ENCODE data around the gene TMEM255B.
"Not testable (repeated sequence)": the region's sequence is repeated elsewhere in the genome, so short reads cannot be mapped to it uniquely, and the experiment has no call there.

TMEM255B gene

GRCh38 chr13:113832205-113832604, 73.2 kb downstream of the TMEM255B start:
- DNase-seq (ENCODE audit: low read depth in 1 of 2, low spot score in 1 of 2): no peak
- in situ Hi-C loops (cut with HindIII; ENCODE audit: low pct_unique_long_range_greater_than_20kb, low sequenced_read_pairs): no loop called here
- no peak for TF ChIP-seq JUND (IDR thresholded peaks at IDR 0.05; ENCODE audit: low read depth)

GRCh38 chr13:113832631-113833030, 73.6 kb downstream of the TMEM255B start:
- in situ Hi-C loops (cut with HindIII; ENCODE audit: low pct_unique_long_range_greater_than_20kb, low sequenced_read_pairs): no loop called here
- TF ChIP-seq JUND (IDR thresholded peaks at IDR 0.05; ENCODE audit: low read depth): no peak
- DNase-seq (ENCODE audit: low read depth in 1 of 2, low spot score in 1 of 2): no peak

- DNase-seq (ENCODE audit: low read depth in 1 of 2, low spot score in 1 of 2): peak in 1 of 2 experiments; percentile 82
- in situ Hi-C loops (cut with HindIII; ENCODE audit: low pct_unique_long_range_greater_than_20kb, low sequenced_read_pairs): no loop called here
- no peak for TF ChIP-seq JUND (IDR thresholded peaks at IDR 0.05; ENCODE audit: low read depth)
Observed at GRCh38 chr13:113833111-113833830, 74.2 kb downstream of the TMEM255B start.

- DNase-seq (ENCODE audit: low read depth in 1 of 2, low spot score in 1 of 2); in situ Hi-C loops (cut with HindIII; ENCODE audit: low pct_unique_long_range_greater_than_20kb, low sequenced_read_pairs): not testable (repeated sequence)
Observed at GRCh38 chr13:113834006-113834405, 75.0 kb downstream of the TMEM255B start.

- in situ Hi-C loops (cut with HindIII; ENCODE audit: low pct_unique_long_range_greater_than_20kb, low sequenced_read_pairs): no loop called here
- TF ChIP-seq JUND (IDR thresholded peaks at IDR 0.05; ENCODE audit: low read depth): no peak
- DNase-seq (ENCODE audit: low read depth in 1 of 2, low spot score in 1 of 2): no peak
Observed at GRCh38 chr13:113834496-113835200, 75.6 kb downstream of the TMEM255B start.

- no peak for TF ChIP-seq JUND (IDR thresholded peaks at IDR 0.05; ENCODE audit: low read depth)
- in situ Hi-C loops (cut with HindIII; ENCODE audit: low pct_unique_long_range_greater_than_20kb, low sequenced_read_pairs): no loop called here
- peak in 1 of 2 experiments; percentile 32 for DNase-seq (ENCODE audit: low read depth in 1 of 2, low spot score in 1 of 2)
Observed at GRCh38 chr13:113835461-113836270, 76.6 kb downstream of the TMEM255B start.

GRCh38 chr13:113836768-113837559, 77.9 kb downstream of the TMEM255B start:
- peak in 1 of 2 experiments; percentile 92 for DNase-seq (ENCODE audit: low read depth in 1 of 2, low spot score in 1 of 2)
- no peak for TF ChIP-seq JUND (IDR thresholded peaks at IDR 0.05; ENCODE audit: low read depth)
- in situ Hi-C loops (cut with HindIII; ENCODE audit: low pct_unique_long_range_greater_than_20kb, low sequenced_read_pairs): no loop called here

- peak in 1 of 2 experiments; percentile 84 for DNase-seq (ENCODE audit: low read depth in 1 of 2, low spot score in 1 of 2)
Observed at GRCh38 chr13:113837560-113838355, 78.7 kb downstream of the TMEM255B start.

GRCh38 chr13:113838711-113839201, 79.7 kb downstream of the TMEM255B start:
- TF ChIP-seq JUND (IDR thresholded peaks at IDR 0.05; ENCODE audit: low read depth): no peak
- no peak for DNase-seq (ENCODE audit: low read depth in 1 of 2, low spot score in 1 of 2)
- in situ Hi-C loops (cut with HindIII; ENCODE audit: low pct_unique_long_range_greater_than_20kb, low sequenced_read_pairs): no loop called here

More at GRCh38 chr13:113837560-113838355, 78.7 kb downstream of the TMEM255B start:
- in situ Hi-C loops (cut with HindIII; ENCODE audit: low pct_unique_long_range_greater_than_20kb, low sequenced_read_pairs): no loop called here
- TF ChIP-seq JUND (IDR thresholded peaks at IDR 0.05; ENCODE audit: low read depth): no peak; the same call in 1 of the 2 replicates

- no peak for DNase-seq (ENCODE audit: low read depth in 1 of 2, low spot score in 1 of 2)
- TF ChIP-seq JUND (IDR thresholded peaks at IDR 0.05; ENCODE audit: low read depth): no peak
- in situ Hi-C loops (cut with HindIII; ENCODE audit: low pct_unique_long_range_greater_than_20kb, low sequenced_read_pairs): no loop called here
Observed at GRCh38 chr13:113839536-113840204, 80.6 kb downstream of the TMEM255B start.

Data from T47D (cell line).